ENCODE data around the gene PIGS.

- TF ChIP-seq POLR2A (IDR thresholded peaks at IDR 0.05; ENCODE audit: low read depth, low read length) (no peak), POLR2AphosphoS5 (IDR thresholded peaks at IDR 0.05; ENCODE audit: low read depth, low read length) (no peak)
These were observed 7.8 kb downstream of the PIGS start for GRCh38 chr17:28563475-28563874.
